HEK293 (cell line): ENCODE data around the gene VSTM2L.

Source experiments
- CTCF ChIA-PET: fragments of 350-600 bp; formaldehyde crosslinking; extraction: SDS; loops from one replicate; lab custom pipeline; 2021; ENCODE audit warnings: antibody characterized with exemption; lab: Yijun Ruan, JAX
- POLR2A ChIA-PET: fragments of 300-600 bp; formaldehyde crosslinking; extraction: SDS; loops from one replicate; lab custom pipeline; 2020; ENCODE audit warnings: antibody characterized with exemption, inconsistent platforms; lab: Yijun Ruan, JAX
- H3K27ac ChIP-seq: fragments of 200-500 bp; sonication (Bioruptor generic); 2 replicates; pipeline ENCODE4 v1.5.1; 2014; ENCODE audit warnings: low read depth, low read length, control low read depth, inconsistent platforms; ENCODE audit errors: extremely low read depth
- H3K36me3 ChIP-seq, 2 experiments: fragments of 200-500 bp in 1 of 2; sonication (Bioruptor generic) in 1 of 2; 1 replicate in 1 of 2; 2 replicates in 1 of 2; pipeline ENCODE4 v1.5.1; 2014 to 2017; ENCODE audit warnings: inconsistent platforms in 2 of 2, low read length in 2 of 2; ENCODE audit not compliant: control insufficient read depth in 2 of 2, insufficient read depth in 1 of 2
- H3K4me1 ChIP-seq: fragments of 200-500 bp; sonication (Bioruptor generic); 2 replicates; pipeline ENCODE4 v1.5.1; 2014; ENCODE audit warnings: mild to moderate bottlenecking, low read length, inconsistent platforms; ENCODE audit not compliant: control insufficient read depth, insufficient read depth
- H3K4me3 ChIP-seq: 2 replicates; pipeline ENCODE4 v1.5.1; 2011; ENCODE audit warnings: low read depth, mild to moderate bottlenecking, control low read depth, low read length, moderate library complexity
- H3K9me3 ChIP-seq: fragments of 200-500 bp; sonication (Bioruptor generic); 2 replicates; pipeline ENCODE4 v1.5.1; 2014; ENCODE audit warnings: low read depth, low read length, inconsistent platforms; ENCODE audit not compliant: control insufficient read depth, insufficient read depth
- KLF16 ChIP-seq: fragments of 450-650 bp; formaldehyde crosslinking; IDR thresholded peaks from 2 replicates; pipeline ENCODE4 v1.5.1; 2017; ENCODE audit warnings: missing biosample characterization, missing genetic modification characterization
- MEIS1 ChIP-seq: sonication (generic); formaldehyde crosslinking; IDR thresholded peaks from 2 replicates; pipeline ENCODE4 v1.8.1; 2022; ENCODE audit warnings: missing genetic modification reagents, mild to moderate bottlenecking, borderline replicate concordance
- PRDM6 ChIP-seq: fragments of 450-650 bp; formaldehyde crosslinking; IDR thresholded peaks from 2 replicates; pipeline ENCODE4 v1.5.1; 2017; ENCODE audit warnings: missing biosample characterization, missing genetic modification characterization
- WT1 ChIP-seq: fragments of 450-650 bp; formaldehyde crosslinking; IDR thresholded peaks from 2 replicates; pipeline ENCODE4 v1.5.1; 2016; ENCODE audit warnings: missing biosample characterization, missing genetic modification characterization
- ZBTB10 ChIP-seq: fragments of 450-650 bp; formaldehyde crosslinking; IDR thresholded peaks from 2 replicates; pipeline ENCODE4 v1.5.1; 2016; ENCODE audit warnings: missing biosample characterization, missing genetic modification characterization
- ZFHX2 ChIP-seq: fragments of 450-650 bp; formaldehyde crosslinking; conservative IDR thresholded peaks from 2 replicates; pipeline ENCODE4 v1.5.1; 2016; ENCODE audit warnings: missing biosample characterization, missing genetic modification characterization
- ZNF10 ChIP-seq: fragments of 450-650 bp; formaldehyde crosslinking; IDR thresholded peaks from 2 replicates; pipeline ENCODE4 v1.5.1; 2017; ENCODE audit warnings: missing biosample characterization, missing genetic modification characterization
- ZNF146 ChIP-seq: fragments of 450-650 bp; formaldehyde crosslinking; IDR thresholded peaks from 2 replicates; pipeline ENCODE4 v1.5.1; 2016; ENCODE audit warnings: missing biosample characterization, missing genetic modification characterization
- ZNF155 ChIP-seq: fragments of 450-650 bp; formaldehyde crosslinking; IDR thresholded peaks from 2 replicates; pipeline ENCODE4 v1.5.1; 2016; ENCODE audit warnings: missing biosample characterization, missing genetic modification characterization
- ZNF530 ChIP-seq: fragments of 450-650 bp; formaldehyde crosslinking; IDR thresholded peaks from 2 replicates; pipeline ENCODE4 v1.5.1; 2016; ENCODE audit warnings: low read depth, missing biosample characterization, missing genetic modification characterization
- ZNF596 ChIP-seq: fragments of 450-650 bp; IDR thresholded peaks from 2 replicates; pipeline ENCODE4 v1.5.0; 2018; ENCODE audit warnings: missing biosample characterization, mild to moderate bottlenecking, missing genetic modification characterization, moderate library complexity
- ZNF843 ChIP-seq: fragments of 450-650 bp; formaldehyde crosslinking; IDR thresholded peaks from 2 replicates; pipeline ENCODE4 v1.5.1; 2016; ENCODE audit warnings: missing biosample characterization, missing genetic modification characterization
- TF ChIP-seq, protein P1 (sequence below): fragments of 450-650 bp; formaldehyde crosslinking; IDR thresholded peaks from 2 replicates; pipeline ENCODE4 v1.5.1; 2016; ENCODE audit warnings: missing biosample characterization, missing genetic modification characterization
- TF ChIP-seq, protein P2 (sequence below): fragments of 450-650 bp; formaldehyde crosslinking; IDR thresholded peaks from 2 replicates; pipeline ENCODE4 v1.5.1; 2016; ENCODE audit warnings: missing biosample characterization, missing genetic modification characterization, borderline replicate concordance
- TF ChIP-seq, protein P3 (sequence below): fragments of 450-650 bp; formaldehyde crosslinking; IDR thresholded peaks from 2 replicates; pipeline ENCODE4 v1.5.1; 2016; ENCODE audit warnings: missing biosample characterization, missing genetic modification characterization, low read depth
- TF ChIP-seq, protein P4 (sequence below): fragments of 450-650 bp; formaldehyde crosslinking; IDR thresholded peaks from 2 replicates; pipeline ENCODE4 v1.5.1; 2016; ENCODE audit warnings: missing biosample characterization, missing genetic modification characterization
- TF ChIP-seq, protein P5 (sequence below): fragments of 450-650 bp; formaldehyde crosslinking; IDR thresholded peaks from 2 replicates; pipeline ENCODE4 v1.5.1; 2017; ENCODE audit warnings: missing biosample characterization, missing genetic modification characterization

Gene VSTM2L

DNA sequence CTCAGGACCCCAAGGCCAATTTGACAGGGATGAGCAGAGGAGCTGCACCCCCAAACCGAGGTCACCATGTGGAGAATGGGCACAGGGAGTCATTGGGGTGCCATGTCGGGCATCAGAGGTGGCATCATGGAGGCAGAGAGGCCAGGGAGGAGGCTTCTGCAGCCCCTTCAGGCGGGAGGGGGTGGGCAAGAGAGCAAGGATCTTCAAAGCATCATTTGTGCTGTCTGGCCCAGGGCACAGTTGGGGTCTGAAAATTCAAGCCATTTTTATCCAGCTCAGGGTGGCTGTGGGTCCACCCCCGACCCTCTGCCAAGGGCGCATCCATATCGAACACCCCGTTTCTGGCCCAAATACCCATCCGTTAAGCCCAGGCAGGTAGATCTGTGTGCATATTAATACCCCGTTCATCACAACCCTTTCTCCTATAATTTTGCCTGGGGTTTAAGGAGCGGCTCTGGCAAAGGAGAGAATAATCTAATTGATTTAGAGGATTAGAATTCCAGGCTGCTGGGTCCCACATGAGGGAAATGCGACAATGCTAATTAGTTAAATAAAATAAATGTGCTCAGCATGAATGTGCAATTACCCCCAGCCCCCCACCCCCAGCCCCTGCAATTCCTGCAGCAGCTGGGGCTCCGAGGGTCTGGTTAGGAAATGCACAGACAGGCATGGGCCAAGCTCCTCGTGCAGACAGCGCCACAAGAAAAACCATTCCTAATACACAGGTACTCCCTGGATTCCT is 31.9 kb downstream of the VSTM2L start (continued):
- no peak for TF ChIP-seq ZBTB10 (tag by site-specific recombination)
- TF ChIP-seq, protein P1, sequence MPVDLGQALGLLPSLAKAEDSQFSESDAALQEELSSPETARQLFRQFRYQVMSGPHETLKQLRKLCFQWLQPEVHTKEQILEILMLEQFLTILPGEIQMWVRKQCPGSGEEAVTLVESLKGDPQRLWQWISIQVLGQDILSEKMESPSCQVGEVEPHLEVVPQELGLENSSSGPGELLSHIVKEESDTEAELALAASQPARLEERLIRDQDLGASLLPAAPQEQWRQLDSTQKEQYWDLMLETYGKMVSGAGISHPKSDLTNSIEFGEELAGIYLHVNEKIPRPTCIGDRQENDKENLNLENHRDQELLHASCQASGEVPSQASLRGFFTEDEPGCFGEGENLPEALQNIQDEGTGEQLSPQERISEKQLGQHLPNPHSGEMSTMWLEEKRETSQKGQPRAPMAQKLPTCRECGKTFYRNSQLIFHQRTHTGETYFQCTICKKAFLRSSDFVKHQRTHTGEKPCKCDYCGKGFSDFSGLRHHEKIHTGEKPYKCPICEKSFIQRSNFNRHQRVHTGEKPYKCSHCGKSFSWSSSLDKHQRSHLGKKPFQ (tag by site-specific recombination), result no peak

- POLR2A ChIA-PET, result no interaction called here
- Histone ChIP-seq H3K27ac (no peak overlapping the region), H3K9me3 (no peaks in the 10 kb centered on the region), H3K4me1 (no peaks in the 10 kb centered on the region)
- TF ChIP-seq, protein P2, sequence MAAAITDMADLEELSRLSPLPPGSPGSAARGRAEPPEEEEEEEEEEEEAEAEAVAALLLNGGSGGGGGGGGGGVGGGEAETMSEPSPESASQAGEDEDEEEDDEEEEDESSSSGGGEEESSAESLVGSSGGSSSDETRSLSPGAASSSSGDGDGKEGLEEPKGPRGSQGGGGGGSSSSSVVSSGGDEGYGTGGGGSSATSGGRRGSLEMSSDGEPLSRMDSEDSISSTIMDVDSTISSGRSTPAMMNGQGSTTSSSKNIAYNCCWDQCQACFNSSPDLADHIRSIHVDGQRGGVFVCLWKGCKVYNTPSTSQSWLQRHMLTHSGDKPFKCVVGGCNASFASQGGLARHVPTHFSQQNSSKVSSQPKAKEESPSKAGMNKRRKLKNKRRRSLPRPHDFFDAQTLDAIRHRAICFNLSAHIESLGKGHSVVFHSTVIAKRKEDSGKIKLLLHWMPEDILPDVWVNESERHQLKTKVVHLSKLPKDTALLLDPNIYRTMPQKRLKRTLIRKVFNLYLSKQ (tag by site-specific recombination), result no peak
- 0 out of 2 replicates have a peak, but pooled peaks have one; percentile 19 for TF ChIP-seq ZFHX2 (tag by site-specific recombination)
- TF ChIP-seq, all 188 proteins: peak for 1
- Histone ChIP-seq H3K36me3 (no peaks in the 10 kb centered on the region), H3K4me3 (no peak overlapping the region)
- CTCF ChIA-PET, result interaction anchor here (0.6 to 0.7 kb wide), 2 partner anchors 9 kb away, joined by 3 read pairs; no protein-coding TSS in a partner anchor
Observed at GRCh38 chr20:37935435-37935834, 32.5 kb downstream of the VSTM2L start.

- H3K36me3 ChIP-seq, result no peaks in the 10 kb centered on the region
- no peaks in the 10 kb centered on the region for H3K9me3 ChIP-seq
- H3K4me3 ChIP-seq, result no peak overlapping the region
- POLR2A ChIA-PET, result interaction anchor here (0.6 to 0.7 kb wide), 2 partner anchors 271 to 1892 kb away, joined by 3 to 8 read pairs; no protein-coding TSS in a partner anchor
- no peak overlapping the region for H3K27ac ChIP-seq
- H3K4me1 ChIP-seq, result no peaks in the 10 kb centered on the region
- CTCF ChIA-PET, result interaction anchor here (0.6 kb wide), 1 partner anchor 9 kb away, joined by 3 read pairs; no protein-coding TSS in a partner anchor
- TF ChIP-seq WT1 (no peak), ZNF155 (tag by site-specific recombination) (no peak), ZNF10 (tag by site-specific recombination) (no peak), PRDM6 (tag by site-specific recombination) (no peak), MEIS1 (CRISPR knock-in tag) (no peak), ZNF146 (no peak), ZNF530 (tag by site-specific recombination) (no peak), ZNF843 (tag by site-specific recombination) (no peak), KLF16 (tag by site-specific recombination) (no peak), ZNF596 (tag by site-specific recombination) (no peak)
- TF ChIP-seq, protein P3, sequence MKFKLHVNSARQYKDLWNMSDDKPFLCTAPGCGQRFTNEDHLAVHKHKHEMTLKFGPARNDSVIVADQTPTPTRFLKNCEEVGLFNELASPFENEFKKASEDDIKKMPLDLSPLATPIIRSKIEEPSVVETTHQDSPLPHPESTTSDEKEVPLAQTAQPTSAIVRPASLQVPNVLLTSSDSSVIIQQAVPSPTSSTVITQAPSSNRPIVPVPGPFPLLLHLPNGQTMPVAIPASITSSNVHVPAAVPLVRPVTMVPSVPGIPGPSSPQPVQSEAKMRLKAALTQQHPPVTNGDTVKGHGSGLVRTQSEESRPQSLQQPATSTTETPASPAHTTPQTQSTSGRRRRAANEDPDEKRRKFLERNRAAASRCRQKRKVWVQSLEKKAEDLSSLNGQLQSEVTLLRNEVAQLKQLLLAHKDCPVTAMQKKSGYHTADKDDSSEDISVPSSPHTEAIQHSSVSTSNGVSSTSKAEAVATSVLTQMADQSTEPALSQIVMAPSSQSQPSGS (tag by site-specific recombination), result no peak
- TF ChIP-seq, protein P4, sequence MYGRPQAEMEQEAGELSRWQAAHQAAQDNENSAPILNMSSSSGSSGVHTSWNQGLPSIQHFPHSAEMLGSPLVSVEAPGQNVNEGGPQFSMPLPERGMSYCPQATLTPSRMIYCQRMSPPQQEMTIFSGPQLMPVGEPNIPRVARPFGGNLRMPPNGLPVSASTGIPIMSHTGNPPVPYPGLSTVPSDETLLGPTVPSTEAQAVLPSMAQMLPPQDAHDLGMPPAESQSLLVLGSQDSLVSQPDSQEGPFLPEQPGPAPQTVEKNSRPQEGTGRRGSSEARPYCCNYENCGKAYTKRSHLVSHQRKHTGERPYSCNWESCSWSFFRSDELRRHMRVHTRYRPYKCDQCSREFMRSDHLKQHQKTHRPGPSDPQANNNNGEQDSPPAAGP (tag by site-specific recombination), result no peak
- TF ChIP-seq, protein P5, sequence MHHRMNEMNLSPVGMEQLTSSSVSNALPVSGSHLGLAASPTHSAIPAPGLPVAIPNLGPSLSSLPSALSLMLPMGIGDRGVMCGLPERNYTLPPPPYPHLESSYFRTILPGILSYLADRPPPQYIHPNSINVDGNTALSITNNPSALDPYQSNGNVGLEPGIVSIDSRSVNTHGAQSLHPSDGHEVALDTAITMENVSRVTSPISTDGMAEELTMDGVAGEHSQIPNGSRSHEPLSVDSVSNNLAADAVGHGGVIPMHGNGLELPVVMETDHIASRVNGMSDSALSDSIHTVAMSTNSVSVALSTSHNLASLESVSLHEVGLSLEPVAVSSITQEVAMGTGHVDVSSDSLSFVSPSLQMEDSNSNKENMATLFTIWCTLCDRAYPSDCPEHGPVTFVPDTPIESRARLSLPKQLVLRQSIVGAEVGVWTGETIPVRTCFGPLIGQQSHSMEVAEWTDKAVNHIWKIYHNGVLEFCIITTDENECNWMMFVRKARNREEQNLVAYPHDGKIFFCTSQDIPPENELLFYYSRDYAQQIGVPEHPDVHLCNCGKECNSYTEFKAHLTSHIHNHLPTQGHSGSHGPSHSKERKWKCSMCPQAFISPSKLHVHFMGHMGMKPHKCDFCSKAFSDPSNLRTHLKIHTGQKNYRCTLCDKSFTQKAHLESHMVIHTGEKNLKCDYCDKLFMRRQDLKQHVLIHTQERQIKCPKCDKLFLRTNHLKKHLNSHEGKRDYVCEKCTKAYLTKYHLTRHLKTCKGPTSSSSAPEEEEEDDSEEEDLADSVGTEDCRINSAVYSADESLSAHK (tag by site-specific recombination), result no peak
Observed at GRCh38 chr20:37936041-37936440, 33.1 kb downstream of the VSTM2L start.
